GM21423 (cell line): ENCODE measurements around the gene PARD3.

Experiments used
- ATAC-seq: cut with Tn5 transposase; IDR thresholded peaks from one replicate; pipeline ENCODE4 v1.9.1; 2021; ENCODE audit warnings: mild to moderate bottlenecking, moderate library complexity; ENCODE audit not compliant: unreplicated experiment

The PARD3 gene

DNA sequence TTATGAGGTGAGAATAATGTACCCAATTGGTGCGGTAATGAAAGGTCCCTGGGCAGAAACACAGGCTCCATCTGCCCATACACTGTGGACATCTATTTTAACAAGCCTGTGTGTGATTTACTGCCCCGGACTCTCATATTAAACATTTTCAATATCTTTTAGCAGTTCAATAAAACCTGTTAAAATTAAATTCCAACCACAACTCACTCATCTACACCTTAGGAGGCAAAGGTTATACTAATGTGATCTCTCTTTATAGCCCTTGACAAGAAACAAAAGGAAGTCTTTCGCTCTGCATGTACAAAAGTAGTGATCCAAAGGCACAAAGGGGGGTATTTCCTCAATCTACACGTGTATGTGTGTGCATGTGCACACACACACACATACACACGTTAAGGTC lies 186.0 kb downstream of the PARD3 start:
- no peak for ATAC-seq

DNA sequence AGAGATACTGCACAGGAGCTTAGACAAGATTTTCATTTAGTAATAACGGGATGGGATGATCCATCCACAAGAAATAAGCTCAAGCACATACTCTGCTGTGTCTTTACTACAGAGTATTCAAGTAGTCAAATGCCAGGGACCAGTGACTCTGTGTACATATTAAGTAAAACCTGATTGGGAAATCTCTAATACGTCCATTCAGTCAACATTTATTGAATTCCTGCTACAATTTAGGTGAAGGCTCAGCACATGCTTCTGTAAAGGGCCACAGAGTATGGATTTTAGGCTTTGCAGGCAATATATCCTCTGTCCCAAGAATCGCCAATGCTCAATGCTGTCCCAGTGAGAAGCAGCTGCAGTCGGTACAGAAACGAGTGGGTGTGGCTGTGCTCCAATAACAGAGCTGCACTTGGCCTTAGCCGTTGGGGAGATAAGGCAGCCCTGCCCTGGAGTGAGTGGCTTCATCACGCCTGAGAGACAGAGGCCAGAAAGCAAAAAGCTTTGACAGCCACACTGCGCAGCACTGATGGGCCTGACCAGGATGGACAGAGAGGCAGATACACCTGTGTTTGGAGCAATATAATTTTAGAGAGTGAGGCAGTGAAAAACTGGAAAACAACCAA lies 186.8 kb downstream of the PARD3 start:
- ATAC-seq: no peak

DNA sequence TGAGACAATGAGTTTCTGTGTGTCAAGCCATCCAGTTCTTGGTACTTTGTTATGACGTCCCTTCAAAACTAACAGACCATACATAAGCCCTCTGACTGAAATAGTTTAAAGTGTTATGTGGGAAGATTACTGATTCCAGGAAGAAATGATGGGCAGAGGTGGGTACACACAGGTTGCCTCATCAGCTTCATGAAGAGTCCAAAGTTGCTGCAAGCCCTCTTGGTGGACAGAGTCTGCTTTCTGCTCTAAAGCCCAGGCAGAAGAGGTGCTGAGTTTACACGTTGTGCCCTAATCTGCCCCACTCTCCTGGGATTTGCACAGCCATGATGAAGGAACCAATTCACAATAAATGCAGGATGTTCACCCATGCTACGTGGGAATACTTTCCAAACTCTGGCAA lies 187.4 kb downstream of the PARD3 start:
- no peak for ATAC-seq

DNA sequence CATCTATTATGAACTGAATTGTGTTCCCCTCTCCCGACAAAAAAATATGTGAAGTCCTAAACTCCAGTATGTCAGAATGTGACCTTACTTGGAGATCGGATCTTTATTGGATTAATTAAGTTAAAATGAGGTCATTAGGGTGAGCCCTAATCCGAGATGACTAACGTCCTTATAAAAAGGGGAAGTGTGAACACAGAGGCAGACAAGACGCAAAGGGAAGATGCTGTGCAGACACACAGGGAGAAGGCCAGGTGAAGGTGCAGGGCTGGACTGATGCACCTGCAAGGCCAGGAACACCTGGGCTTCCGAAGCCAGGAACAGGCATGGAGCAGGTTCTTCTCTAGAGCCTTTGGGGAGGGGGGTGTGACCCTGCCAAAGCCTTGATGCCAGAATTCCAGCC lies 187.8 kb downstream of the PARD3 start:
- ATAC-seq: no peak

DNA sequence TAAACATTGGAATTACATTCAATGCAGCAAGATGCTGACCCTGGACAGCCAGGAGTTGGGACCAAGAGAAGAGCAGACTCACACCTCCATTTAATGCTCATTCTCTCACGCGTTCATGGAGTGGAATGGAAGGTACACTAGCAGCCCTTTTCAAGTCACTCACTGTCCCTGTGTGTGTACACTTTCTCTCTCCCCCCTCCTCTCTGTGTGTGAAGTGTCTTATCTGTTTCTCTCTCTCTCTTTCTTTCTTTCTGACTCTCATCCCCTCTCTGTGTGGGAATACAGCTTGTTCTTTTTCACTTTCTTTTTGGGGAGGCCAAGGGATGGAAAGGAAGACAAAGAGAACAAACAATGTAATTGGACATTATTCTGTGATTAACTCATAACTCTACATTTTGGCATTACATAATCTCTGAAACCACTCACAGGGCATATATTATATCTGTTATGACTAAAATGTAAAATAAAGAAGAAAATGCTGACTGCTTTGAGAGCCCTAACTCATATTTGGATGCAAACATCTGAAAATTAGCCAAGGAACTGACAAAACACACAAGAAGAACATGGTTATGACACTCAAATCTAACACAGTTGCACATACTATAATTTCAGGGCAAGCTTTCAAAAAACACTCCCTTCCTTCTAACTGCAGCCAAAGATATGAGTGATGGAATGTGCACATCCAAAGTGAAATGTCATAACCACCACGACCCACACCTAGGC lies 188.8 kb downstream of the PARD3 start:
- ATAC-seq: no peak

DNA sequence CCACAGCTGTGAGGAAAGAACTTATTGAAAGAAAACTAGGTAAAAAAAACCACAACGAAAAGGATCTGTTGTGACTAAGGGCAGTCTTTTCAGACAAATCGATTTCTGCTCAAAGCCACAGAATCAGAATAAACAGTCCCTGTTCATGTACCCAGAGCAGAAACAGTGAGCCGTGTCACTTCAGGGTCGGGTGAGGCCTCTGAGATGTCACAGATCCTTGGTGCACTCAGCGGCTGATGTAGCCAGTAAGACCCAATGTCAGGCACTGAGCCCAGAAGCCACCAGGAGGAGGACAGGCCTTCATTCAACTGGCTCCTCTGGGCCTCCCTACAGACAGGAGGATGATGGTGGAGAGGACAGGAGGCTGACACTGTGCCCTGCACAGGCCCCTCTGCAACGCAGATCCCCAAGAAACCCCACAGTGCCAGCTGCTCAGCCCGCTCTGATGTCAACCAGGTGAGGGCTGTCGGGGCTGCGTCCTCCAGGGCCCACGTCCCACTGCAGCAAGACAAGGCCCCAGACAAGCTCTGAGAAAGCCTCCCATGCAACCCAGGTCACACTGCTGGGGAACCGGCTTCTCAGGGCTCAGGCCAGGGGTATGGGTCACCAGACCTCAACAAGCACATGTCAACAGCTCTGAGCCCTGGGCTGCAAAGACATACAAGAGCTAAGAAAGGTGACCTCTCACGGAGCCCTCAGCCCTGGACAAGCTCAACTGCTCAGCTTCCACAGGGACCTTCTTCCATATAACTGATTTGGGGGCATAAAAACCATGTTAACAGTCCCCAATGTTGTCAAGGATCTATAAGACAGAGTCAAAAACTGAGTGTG lies 190.6 kb downstream of the PARD3 start:
- no peak for ATAC-seq

DNA sequence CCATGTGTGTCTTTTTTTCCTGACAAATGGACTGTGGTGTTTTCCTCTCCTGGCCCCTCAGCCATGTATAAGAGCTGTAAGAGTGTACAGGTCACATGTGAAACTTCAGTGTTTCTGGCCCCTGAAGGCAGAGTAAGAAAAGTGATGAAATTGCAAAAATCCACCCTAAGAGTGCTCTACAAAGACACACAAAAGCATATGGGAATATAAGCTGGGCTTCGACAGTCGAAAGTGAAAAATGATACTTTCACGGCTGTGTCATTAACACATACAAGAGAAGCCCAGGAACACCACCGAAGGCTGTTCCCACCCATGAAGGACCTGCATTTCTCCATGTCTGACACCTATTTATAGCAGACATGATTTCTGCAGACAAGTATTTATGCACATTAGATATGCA lies 192.2 kb downstream of the PARD3 start:
- no peak for ATAC-seq

DNA sequence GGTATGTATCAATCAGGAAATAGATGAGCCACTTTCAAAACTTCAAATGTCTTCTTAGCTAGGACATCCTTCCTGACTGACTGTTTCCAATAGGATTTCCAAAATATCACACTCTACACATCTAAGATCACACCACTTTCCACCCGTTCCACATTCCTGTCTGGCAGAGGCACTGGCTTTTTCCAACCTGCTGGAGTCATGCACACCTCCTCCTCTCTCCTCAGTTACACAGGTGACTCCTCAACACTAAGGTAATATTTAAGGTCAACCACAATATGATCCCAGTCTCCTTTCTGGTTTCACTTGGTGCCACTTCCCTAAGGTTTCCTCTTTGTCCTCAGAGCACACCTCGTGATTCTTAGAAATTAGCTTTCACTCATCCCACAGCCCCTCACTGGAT lies 196.5 kb downstream of the PARD3 start:
- no peak for ATAC-seq

DNA sequence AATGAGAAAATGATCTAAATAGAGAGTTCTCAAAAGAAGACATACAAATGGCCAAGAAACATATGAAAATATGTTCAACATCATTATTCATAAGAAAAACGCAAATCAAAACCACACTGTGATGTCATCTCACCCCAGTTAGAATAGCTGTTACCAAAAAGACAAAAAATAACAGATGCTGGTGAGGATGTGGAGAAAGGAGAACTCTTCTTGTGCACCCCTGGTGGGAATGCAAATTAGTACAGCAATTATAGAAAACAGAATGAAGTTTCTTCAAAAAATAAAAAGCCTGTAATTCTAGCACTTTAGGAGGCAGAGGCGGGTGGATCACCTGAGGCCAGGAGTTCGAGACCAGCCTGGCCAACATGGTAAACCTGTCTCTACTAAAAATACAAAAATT lies 199.3 kb downstream of the PARD3 start:
- no peak for ATAC-seq

DNA sequence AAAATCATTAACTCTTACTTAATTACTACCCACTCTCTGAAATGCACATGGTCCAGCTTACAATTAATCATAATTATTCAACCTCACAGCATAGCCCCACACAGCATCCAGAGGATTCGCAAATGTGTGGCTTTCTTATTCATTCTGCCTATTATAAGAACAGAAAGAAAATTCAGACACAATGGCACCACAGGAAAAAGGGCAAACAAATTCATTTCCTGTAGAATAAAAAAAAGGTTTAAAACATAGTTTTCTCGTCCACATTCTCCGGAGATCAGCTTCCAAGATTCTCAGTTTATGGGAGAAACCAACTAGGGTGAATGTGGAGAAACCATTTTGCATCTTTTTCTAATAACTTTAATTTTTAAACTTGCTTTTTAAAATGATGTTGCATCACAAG lies 201.6 kb downstream of the PARD3 start:
- no peak for ATAC-seq

DNA sequence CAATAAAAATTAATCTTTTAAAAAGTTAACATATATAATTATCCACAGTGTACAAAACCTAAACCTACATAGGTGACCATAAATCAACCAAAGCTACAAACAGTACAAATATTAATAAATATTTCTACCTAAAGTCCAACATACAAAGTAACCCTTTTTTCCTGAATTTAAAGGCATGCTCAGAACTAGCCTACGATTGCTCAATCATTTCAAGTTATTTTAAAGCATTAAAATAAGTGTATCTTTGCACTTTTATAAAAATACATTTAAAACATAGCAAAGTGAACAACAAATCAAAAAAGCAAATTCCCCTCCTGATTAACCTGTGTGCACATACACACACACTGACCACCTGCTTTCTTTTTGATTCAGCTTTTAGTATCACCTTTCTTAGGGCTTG lies 202.2 kb downstream of the PARD3 start:
- no peak for ATAC-seq

DNA sequence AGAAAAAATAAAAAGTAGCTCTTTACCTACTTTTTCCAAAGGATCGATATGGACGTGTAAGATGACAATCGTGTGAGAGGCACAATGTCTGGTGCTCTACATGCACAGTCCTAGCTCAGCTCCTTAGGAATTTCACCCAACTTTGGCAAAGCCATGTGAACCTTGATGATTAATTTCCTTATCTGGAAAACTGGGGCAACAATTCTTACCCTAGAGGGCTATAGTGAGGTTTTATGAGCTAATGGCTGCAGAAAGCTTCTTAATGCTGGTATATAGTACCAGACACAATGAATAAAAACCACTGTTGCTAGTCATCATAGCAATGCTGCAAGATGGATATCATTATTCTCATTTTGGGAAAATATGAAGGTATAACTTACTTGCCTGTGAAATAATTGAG lies 202.7 kb downstream of the PARD3 start:
- no peak for ATAC-seq

DNA sequence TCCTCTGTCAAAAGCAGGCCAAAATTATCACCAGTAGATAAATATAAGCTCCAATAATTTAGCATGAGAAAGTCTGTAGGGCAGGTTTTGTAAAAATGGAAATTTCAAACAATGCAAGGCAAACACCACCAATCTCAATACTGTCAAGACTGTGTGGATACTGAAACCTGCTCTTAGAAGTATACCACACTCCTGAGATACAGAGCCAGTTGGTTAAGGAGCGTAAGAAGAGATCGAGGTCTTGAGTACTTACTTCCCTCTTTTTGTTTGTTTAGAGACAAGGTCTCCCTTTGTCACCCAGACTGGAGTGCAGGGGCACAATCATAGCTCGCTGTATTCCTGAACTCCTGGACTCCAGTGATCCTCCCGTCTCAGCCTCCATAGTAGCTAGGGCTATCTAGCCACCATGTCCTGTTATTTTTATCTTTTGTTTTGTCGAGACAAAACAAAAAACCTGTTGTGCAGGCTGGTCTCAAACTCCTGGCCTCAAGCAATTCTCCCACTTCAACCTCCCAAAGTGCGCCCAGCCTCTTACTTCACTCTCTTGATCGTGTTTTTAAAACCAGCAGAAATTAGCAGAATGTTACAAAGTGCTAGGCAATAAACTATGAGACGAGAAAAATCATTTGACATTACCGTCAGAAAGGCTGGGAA lies 205.7 kb downstream of the PARD3 start:
- ATAC-seq: peak; percentile 48

DNA sequence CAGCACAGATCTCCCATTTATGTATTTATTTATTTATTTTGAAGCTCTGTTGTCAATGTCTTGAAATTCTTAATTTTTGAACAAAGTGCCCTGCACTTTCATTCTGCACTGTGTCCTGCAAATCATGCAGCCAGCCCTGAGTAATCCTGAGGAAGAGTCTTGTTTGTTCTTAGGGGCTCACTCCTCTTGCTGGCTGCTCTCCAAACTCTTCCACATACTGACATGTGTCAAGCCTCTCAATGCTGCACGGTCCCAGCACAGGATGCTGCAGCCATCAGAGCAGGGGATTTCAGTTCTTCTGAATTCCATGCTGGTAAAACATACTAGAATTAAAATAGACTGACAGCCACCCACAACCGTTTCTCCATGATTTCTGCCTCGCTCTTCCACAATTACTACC lies 207.2 kb downstream of the PARD3 start:
- no peak for ATAC-seq

DNA sequence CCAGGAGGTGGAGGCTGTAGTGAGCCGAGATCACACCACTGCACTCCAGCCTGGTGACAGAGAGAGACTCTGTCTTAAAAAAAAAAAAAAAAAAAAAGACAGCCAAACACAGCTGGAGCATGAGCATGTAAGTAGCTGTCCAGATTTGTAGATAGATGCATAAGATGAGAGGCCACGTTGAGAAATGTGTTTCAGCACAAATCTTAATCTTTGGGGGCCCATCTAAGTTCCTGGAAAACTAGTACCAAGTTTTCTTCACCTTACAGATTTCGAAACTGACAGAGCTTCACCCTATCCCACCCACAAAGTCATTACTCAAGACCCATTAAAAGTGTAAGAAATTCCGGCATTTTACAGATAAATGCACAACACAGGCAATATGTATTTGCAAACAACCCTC lies 208.2 kb downstream of the PARD3 start:
- no peak for ATAC-seq

DNA sequence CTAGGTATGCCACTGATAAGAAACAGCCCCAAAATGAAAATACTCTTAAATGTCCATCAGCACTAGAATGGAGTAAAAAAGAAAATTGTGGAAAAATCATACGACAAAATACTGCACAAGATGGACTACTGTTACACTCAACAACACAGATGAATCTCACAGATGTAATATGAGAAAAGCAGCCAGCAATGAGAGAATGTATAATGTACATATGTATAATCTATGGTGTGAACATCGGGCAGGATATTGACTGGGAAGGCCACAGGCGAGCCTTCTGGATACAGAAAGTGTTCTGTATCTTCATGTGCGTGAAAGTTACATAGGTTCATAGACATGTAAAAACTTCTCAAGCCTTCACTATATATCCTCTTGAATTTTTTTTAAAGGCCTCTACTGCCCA lies 212.6 kb downstream of the PARD3 start:
- no peak for ATAC-seq

DNA sequence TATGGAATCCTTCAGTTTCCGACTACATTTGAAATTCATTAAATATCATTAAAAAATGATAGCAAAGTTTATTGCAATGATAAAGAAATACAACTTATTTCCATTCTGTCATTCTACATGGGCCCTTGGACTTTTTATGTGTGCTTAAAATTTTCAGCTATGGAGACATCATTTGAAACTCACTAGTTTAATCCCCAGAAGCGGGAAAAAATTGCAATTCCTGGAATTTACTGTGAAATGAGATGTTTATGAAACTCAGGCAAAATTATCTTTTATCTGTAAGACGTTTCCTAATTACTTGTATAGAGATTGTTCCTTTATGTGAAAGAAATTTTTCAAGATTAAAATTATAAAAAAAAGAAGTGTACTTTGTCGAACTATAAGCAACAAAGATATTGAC lies 213.4 kb downstream of the PARD3 start:
- no peak for ATAC-seq

DNA sequence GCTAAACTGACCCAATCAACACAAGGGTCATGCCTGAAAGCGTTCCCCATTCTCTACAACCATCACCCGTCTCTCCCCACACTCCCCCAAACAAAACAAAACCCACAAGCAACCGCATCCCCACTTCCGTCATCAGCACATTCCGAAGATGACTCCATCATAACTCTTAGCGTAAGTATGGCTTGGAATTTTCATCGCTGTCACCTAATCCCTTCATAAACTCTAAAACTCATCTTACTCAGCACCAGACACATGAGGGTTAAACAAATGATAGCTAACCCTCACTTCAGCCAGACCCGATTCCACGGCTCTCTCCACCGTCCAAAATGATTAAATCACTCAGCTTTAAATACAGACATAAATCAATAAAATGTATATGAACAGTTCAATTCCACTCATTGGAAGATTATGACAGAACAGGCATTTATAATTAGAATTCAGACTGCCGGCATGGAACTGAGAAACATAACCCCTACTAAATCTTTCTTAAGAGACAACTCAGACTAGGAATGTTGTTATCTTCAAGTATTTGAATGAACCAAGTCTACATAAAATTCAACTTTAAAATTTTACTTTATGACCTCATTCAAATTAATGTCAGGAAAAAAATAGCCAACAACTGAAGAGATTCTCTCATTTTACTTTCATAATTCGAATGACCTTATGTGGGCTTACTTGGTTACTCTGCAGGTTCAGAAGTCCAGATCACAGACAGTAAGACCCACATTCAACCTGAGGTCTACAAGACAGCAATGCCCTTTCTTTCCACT lies 215.9 kb downstream of the PARD3 start:
- ATAC-seq: no peak

DNA sequence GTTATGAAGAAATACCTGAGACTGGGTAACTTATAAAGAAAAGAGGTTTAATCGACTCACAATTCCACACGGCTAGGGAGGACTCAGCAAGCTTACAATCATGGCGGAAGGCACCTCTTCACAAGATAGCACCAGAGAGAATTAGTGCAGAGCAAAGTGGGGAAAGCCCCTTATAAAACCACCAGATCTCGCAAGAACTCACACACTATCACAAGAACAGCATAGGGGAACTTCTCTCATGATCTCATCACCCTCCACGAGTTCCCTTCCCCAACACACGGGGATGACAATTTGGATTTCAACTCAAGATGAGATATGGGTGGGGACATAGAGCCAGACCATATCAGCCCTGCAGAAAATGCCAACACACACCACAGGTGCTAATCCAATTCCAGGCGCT lies 218.7 kb downstream of the PARD3 start:
- ATAC-seq: no peak

DNA sequence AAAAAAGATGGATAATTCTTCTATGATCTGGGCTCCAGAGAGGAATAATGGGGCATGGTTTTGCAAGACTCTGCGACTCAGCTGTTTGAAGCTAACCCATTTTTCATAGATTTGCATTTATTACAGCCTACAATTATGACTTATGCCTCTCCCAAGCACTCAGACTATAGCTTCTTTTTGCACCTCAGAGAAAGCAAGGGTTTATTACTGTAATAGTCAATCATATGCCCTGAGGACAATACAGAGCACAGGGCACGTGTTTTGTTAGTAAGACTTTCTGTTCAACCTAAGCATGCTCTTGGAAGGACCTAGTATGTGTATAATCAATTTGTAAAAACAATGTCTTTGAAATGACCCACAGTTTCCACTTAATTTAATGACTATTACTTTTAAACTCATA lies 221.2 kb downstream of the PARD3 start:
- ATAC-seq: no peak

DNA sequence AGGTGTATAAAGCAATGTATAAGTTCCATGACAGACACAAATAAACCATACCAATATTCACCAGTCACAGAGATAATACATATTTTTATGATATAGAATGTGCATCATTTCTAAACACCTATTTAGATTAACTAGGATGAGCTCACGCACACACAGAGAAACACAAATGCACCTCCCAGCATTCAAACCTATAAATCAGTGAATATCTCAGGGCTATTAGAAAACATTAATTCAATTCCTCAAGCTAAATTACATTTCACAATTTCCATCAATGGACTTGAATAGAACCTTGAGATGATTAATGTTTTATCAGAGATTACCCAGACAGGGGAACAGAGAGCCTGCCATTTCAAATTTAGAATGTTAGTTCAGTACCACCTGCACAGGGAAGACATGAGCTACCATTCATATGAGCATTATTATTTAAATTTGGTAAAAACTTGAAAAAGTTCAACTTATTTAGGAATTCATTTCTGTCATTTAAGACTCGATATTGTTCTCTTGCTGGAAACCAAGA lies 221.7 kb downstream of the PARD3 start:
- no peak for ATAC-seq
